ENCODE results near the gene UBAC1. TPM values are rescaled to one million over a fixed set of nuclear protein-coding genes. Genes with fewer than 3 reads are reported as not detected.
"Not testable (repeated sequence)": the region's sequence is repeated elsewhere in the genome, so short reads cannot be mapped to it uniquely, and the experiment has no call there.

UBAC1 gene
- total RNA-seq, 1 donor from 2014 or later, result 107 TPM

GRCh38 chr9:135914921-135915320, 46.3 kb downstream of the UBAC1 start:
- intact Hi-C loops (cut with DNase I), result loop anchor here (5.0 kb wide), 1 partner anchor 42 kb away; no protein-coding TSS in a partner anchor
- DNase-seq, result no peak
- no peak for ATAC-seq (ENCODE audit: poor library complexity)

- intact Hi-C loops (cut with DNase I), result loop anchor here (5.0 kb wide), 1 partner anchor 46 kb away; no protein-coding TSS in a partner anchor
- not testable (repeated sequence) for DNase-seq; ATAC-seq (ENCODE audit: poor library complexity)
These were observed 49.9 kb downstream of the UBAC1 start for GRCh38 chr9:135911233-135911632.

GRCh38 chr9:135910757-135911156, 50.4 kb downstream of the UBAC1 start:
- intact Hi-C loops (cut with DNase I), result loop anchor here (5.0 kb wide), 1 partner anchor 47 kb away; no protein-coding TSS in a partner anchor
- DNase-seq, result no peak
- ATAC-seq (ENCODE audit: poor library complexity), result no peak

DNA sequence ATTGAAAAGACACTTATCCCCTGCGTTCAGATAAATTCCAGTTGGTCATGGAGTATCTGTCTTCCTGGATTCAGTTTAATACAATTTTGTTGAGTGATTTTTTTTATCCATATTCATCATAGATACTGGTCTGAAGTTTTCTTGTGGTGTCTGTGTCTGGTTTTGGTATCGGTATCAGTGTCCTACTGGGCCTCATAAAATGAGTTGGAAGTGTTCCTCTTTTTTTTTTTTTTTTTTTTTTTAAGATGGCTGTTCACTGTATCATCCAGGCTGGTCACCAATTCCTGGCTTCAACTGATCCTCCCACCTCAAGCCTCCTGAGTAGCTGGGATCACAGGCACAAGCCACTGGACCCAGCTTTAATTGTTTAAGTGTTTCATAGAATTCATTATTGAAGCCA, 51.0 kb downstream of the UBAC1 start:
- DNase-seq, result no peak
- no peak for ATAC-seq (ENCODE audit: poor library complexity)
- intact Hi-C loops (cut with DNase I), result loop anchor here (5.0 kb wide), 1 partner anchor 47 kb away; no protein-coding TSS in a partner anchor

DNA sequence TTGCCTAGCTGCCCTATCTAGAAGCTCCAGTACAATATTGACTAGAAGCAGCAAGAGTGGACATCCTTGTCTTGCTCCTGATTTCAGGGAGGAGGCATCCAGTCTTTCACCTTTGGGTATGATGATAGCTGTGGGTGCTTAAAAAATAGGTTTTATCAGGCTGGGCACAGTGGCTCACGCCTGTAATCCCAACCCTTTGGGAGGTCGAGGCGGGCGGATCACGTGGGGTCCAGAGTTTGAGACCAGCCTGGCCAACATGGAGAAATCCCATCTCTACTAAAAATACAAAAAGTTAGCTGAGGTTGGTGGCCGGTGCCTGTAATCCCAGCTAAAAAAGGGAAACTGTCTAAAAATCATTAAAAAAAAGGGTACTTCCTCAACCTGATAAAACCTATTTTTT, 51.8 kb downstream of the UBAC1 start:
- intact Hi-C loops (cut with DNase I), result no loop called here
- DNase-seq (no peak), ATAC-seq (ENCODE audit: poor library complexity) (no peak)

- intact Hi-C loops (cut with DNase I), result no loop called here
- ATAC-seq (ENCODE audit: poor library complexity) (no peak), DNase-seq (no peak)
These were observed 52.4 kb downstream of the UBAC1 start for GRCh38 chr9:135908754-135909204.

DNA sequence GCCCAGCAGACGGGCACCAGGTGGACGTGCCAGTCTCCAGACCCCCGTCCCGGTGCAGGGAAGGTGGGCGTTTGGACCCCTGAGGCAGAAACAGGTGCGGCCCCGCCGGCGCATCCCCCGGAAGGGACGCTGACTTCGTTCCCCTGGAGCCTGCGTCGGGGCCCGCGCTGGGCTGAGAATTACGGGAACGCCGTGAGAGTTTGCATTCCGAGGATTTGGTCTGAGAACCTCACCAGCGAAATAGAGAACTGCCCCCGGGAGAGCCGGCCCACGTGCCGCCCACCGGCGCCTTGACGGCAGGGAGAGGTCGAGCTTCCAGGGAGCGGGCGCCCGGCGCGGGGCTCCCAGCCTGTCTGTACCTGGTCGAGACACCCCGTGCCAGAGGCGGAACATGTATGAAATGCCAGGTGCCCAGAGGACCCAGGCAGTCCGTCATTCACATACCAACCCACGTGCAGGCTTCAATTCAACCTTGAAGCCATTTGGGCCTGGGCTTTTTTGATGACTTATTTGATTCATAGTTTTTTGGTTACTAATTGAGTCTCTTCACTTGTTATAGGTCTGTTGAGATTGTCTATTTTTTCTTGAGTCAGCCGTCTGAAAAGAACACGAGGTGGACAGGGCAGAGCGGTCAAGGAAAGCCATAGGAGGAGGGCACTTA, 53.0 kb downstream of the UBAC1 start:
- DNase-seq, result no peak
- intact Hi-C loops (cut with DNase I), result no loop called here
- ATAC-seq (ENCODE audit: poor library complexity), result no peak

GRCh38 chr9:135907431-135908092, 53.6 kb downstream of the UBAC1 start, which contains the start of gene CAMSAP1:
CAMSAP1 (minus strand) TSS chr9:135907546; CDS start chr9:135907159, 387 bp downstream.
- intact Hi-C loops (cut with DNase I), result no loop called here
- DNase-seq (peak; percentile 95), ATAC-seq (ENCODE audit: poor library complexity) (peak; percentile 98)

DNA sequence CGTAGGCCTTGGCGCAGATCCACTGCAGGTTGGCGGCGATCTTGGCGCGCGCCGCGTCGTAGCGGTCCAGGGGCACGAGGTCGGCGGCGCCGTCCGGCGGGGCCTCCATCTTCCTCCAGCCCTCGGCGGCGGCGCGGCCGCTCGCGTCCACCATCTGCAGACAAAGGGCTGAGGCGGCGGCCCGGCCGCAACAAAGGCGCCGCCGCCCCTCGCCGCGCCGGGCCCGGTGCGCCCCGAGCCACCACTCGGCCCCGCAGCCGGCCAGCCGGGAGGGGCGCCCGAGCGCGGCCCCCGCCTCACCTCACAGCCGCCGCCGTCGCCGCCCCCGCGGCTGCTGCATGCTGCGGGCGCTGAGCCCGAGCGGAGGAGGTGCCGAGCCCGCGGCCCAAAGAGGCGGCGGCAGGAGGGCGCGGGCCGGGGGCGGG, 54.2 kb downstream of the UBAC1 start:
- no peak for DNase-seq
- no peak for ATAC-seq (ENCODE audit: poor library complexity)
- intact Hi-C loops (cut with DNase I), result no loop called here

DNA sequence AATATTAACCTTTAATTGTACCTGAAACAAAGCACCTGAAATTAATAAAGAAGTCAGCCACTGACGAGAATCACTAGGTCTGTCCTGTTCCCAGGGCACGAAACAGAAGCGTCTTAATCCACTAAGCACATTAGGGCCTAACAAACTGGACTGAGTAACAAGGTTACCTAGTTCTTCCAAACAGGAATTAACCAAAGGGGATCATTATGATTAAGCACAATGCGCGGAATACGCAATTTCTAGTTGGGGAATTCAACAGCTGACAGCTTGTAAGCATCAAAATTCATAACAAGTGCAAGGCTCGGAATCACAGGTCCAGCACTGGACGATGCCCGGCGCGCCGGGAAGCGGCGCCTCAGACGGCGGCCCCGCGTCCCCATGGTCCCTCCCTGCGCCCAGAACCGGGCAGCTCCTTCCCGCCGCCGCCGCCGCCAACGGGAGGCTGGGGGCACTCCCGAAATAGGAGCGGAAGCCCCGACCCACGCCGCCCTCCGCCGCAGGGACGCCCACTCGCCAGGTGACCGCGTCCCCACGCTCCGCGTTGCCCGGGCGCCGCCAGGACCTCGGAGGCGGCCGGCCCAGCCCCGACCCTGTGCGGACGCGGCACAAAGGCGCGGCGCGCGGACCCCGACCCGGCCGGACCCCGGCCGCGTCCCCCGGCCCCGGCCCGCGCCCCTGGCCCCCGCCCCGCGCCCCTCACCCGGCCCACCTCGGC, 54.7 kb downstream of the UBAC1 start:
- DNase-seq, result no peak
- intact Hi-C loops (cut with DNase I), result no loop called here
- no peak for ATAC-seq (ENCODE audit: poor library complexity)

DNA sequence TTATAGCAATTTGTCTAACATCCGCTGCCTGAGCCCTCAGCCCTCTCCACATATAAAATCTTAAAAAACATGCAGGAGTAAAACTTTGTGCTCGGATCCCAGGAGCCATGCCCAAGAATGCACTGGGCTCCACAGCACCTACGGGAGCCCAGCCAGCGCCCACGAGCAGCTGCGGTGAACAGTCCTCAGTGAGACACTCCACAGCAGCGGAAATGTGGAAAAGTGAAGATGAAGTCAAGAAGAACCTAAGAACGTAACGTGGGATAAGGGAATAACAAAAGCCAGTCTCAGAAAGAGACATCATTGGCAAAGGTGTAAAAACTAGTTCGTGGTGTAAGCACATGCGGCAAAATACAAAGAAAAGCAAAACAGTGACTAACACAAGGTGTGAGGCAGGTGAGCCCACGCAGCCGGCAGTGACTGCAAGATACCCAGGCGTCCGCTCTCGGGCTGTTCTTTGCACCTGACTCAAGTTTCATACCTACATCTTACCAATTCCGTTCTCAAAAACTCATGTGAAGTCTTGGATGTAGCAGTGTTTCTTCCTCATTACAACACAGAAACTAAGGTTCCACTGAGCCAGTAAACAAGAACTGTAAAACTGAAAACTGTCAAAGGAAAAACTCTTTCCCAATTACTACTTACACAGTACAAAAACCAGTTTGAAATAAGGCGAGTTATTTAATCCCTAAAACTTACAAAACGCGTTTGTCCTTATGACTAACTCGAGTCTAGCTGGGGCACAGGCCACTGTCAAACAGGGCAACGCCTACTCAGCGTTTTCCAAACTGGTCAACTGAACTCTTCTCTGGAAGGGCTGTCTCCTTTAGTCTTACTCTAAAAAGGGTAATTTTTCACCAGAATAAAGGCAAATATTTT, 55.6 kb downstream of the UBAC1 start:
- intact Hi-C loops (cut with DNase I), result no loop called here
- ATAC-seq (ENCODE audit: poor library complexity) (no peak), DNase-seq (no peak)

- ATAC-seq (ENCODE audit: poor library complexity) (no peak), DNase-seq (no peak)
- intact Hi-C loops (cut with DNase I), result no loop called here
These were observed 57.2 kb downstream of the UBAC1 start for GRCh38 chr9:135903786-135904520.

DNA sequence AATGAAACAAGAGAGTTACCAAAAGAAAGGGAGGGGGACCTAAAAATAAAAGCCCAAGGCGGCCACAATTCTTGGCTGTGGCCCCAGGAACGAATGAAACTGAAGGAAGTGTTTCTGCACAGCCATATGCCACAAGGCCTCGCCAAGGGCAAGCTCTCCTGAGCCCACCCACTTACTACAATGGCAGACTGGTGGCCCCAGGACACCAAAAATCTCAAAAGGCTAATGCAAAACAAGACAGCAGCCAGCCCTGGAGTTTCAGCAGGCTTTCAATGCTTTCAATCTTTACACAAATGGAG, 57.9 kb downstream of the UBAC1 start:
- intact Hi-C loops (cut with DNase I), result no loop called here
- DNase-seq (no peak), ATAC-seq (ENCODE audit: poor library complexity) (no peak)

DNA sequence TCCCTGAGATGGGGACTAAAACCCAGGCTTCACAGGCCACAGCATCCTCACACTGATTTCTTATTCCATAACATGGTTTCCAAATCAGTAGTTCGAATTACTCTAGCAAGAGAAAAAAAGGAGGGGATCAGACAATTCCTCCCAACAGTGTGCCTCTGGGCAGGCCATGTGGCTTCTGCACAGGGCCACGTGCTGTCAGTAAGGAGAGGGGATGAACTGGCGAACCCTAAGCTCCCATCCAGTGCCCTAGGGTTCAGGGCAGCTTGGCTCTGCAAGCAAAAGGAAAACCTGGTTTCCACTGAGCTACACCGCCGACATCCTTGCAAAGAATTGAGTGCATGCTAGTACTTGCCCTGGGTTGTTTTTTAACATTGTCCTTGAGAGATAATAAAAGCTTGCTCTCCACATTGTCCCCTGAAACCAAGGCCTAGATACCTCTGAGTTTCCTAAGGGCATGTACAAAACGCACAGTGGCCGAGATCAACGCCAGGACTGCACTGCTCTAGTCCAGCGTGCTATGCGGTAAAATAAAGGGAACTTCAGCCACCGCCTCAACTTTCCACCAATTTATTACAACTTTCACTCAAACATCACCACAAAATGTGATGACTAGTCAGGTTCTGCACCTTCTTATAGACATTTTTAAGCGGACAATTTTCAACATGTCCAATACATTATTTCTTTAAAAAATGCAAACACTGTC, 58.4 kb downstream of the UBAC1 start:
- intact Hi-C loops (cut with DNase I), result no loop called here
- ATAC-seq (ENCODE audit: poor library complexity) (no peak), DNase-seq (no peak)

DNA sequence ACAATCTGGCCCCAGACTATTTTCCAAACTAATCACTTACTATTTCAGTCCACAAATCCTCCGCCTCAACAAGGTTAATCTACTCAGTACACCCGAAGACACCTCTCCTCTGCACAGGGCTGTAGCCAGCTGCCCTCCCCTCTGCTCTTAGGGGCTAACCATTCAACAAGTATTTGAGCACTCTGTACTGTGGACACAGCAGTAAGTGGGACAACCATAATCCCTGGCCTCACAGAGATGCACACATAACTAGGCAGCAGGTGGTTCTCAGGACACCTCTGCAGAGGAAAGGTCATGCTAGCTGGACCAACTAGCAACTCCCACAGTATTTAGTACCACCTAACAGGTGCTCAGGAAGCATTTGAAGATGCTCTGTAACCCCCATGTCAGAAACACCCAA, 59.3 kb downstream of the UBAC1 start:
- intact Hi-C loops (cut with DNase I), result no loop called here
- no peak for ATAC-seq (ENCODE audit: poor library complexity)
- DNase-seq, result no peak

DNA sequence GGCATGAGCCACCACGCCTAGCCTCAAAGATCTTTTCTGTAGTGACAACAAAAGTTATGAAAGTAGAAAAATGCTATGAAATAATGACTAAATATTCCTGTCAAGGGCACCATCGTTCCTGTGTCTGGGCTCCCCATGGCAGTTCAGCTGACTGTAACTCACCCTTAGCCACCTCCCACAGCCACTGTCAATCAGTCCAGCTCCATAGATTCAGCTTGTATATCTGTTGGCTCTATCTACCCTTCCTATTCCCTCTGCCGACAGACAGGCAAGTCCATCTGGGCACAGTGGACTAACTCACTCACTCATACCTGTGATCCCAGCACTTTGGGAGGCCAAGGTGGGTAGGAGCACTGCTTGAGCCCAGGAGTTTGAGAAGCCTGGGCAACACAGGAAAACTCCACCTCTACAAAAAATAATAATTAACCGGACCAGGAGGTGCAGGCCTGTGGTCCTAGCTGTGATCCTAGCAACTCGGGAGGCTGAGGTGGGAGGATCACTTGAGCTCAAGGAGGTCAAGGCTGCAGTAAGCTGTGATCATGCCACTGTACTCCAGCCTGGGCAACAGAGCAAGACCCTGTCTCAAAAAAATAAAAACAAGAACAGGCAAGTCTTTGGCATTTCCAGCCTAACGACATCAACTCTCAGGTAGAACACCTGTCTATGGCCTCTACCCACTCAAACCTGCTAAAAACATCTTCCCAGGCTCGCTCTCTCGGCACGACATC, 60.0 kb downstream of the UBAC1 start:
- intact Hi-C loops (cut with DNase I), result no loop called here
- DNase-seq, result no peak
- ATAC-seq (ENCODE audit: poor library complexity), result no peak
